ENCODE results near the gene CCDC148.

DNA sequence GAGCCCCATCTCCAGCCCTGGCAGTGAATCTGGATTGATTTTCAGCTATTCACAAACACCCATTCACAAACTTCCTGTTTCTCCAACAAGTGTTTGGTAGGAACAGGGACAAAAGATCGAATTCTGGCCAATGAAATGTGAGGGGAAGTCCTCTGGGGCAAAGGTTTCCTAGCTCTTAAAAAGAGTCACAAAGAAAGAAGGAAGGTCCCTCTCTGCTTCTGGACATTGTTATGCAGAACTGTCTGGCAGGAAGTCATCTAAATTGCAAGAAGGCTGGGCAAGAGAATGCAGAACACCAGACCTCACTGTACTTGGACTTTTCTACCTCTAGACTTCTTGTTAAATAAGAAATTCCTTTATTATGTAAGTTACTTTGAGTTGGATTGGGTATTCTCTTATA lies 137.3 kb downstream of the CCDC148 start:
- TF ChIP-seq, protein P1, sequence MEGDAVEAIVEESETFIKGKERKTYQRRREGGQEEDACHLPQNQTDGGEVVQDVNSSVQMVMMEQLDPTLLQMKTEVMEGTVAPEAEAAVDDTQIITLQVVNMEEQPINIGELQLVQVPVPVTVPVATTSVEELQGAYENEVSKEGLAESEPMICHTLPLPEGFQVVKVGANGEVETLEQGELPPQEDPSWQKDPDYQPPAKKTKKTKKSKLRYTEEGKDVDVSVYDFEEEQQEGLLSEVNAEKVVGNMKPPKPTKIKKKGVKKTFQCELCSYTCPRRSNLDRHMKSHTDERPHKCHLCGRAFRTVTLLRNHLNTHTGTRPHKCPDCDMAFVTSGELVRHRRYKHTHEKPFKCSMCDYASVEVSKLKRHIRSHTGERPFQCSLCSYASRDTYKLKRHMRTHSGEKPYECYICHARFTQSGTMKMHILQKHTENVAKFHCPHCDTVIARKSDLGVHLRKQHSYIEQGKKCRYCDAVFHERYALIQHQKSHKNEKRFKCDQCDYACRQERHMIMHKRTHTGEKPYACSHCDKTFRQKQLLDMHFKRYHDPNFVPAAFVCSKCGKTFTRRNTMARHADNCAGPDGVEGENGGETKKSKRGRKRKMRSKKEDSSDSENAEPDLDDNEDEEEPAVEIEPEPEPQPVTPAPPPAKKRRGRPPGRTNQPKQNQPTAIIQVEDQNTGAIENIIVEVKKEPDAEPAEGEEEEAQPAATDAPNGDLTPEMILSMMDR (IDR thresholded peaks at IDR 0.05; ENCODE audit: low read depth, low read length, poor library complexity, severe bottlenecking): no peak
- TF ChIP-seq EZH2phosphoT487 (IDR thresholded peaks at IDR 0.05; ENCODE audit: borderline replicate concordance, low read length): no peak
